Fibroblast of pulmonary artery (primary cell): ENCODE measurements around the gene LRRC27.

Experiments used
- DNase-seq: peaks from one replicate; pipeline ENCODE4 v3.0.0-alpha.2; 2010; ENCODE audit warnings: low read depth
- H3K4me3 ChIP-seq: replicated peaks from 2 replicates; pipeline ENCODE4 v1.5.1; 2011; ENCODE audit warnings: low read depth, mild to moderate bottlenecking, control low read depth, low read length, moderate library complexity
- TF ChIP-seq, protein P1 (sequence below): IDR thresholded peaks from 2 replicates; pipeline ENCODE4 v1.5.1; 2011; ENCODE audit warnings: mild to moderate bottlenecking, control low read depth, low read length, inconsistent platforms; ENCODE audit errors: missing control alignments

Gene LRRC27

DNA sequence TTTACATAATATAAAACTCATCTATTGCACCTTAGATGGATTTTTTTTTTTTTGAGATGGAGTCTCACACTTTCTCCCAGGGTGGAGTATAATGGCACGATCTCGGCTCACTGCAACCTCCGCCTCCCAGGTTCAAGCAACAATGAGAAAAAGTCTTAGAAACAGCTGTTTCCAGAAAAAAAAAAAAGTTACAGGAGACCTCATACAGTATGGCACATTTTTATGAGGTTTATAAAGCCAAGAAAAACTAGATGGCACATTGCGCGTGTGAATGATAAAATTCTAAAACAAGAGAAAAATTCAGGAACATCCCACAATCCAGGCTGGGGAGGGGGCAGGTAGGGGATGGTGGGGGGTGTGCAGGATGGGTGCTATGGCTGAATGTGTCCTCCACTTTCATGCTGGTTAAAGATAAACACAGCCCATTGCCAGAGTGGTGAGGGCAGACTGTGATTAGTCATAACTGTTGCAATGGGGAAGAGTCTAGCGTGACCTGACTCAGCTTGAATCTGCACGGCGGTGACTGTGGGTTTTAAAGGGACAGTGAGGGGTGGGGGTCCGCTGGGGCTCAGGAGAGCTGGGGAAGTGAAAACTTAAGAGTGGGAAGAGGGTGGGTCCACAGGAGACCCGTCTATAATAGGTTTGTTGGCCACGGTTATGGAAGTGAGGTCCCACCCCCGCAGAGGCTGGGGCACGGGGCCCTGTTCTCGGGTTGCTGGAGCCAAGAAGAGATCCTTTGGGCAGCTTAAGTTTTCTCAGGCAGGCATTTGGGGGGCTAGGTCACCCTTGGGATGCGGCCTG, 11.9 kb upstream of the LRRC27 start:
- no peak overlapping the region for H3K4me3 ChIP-seq
- DNase-seq, result peak; percentile 85
- TF ChIP-seq, protein P1, sequence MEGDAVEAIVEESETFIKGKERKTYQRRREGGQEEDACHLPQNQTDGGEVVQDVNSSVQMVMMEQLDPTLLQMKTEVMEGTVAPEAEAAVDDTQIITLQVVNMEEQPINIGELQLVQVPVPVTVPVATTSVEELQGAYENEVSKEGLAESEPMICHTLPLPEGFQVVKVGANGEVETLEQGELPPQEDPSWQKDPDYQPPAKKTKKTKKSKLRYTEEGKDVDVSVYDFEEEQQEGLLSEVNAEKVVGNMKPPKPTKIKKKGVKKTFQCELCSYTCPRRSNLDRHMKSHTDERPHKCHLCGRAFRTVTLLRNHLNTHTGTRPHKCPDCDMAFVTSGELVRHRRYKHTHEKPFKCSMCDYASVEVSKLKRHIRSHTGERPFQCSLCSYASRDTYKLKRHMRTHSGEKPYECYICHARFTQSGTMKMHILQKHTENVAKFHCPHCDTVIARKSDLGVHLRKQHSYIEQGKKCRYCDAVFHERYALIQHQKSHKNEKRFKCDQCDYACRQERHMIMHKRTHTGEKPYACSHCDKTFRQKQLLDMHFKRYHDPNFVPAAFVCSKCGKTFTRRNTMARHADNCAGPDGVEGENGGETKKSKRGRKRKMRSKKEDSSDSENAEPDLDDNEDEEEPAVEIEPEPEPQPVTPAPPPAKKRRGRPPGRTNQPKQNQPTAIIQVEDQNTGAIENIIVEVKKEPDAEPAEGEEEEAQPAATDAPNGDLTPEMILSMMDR, result no peak

DNA sequence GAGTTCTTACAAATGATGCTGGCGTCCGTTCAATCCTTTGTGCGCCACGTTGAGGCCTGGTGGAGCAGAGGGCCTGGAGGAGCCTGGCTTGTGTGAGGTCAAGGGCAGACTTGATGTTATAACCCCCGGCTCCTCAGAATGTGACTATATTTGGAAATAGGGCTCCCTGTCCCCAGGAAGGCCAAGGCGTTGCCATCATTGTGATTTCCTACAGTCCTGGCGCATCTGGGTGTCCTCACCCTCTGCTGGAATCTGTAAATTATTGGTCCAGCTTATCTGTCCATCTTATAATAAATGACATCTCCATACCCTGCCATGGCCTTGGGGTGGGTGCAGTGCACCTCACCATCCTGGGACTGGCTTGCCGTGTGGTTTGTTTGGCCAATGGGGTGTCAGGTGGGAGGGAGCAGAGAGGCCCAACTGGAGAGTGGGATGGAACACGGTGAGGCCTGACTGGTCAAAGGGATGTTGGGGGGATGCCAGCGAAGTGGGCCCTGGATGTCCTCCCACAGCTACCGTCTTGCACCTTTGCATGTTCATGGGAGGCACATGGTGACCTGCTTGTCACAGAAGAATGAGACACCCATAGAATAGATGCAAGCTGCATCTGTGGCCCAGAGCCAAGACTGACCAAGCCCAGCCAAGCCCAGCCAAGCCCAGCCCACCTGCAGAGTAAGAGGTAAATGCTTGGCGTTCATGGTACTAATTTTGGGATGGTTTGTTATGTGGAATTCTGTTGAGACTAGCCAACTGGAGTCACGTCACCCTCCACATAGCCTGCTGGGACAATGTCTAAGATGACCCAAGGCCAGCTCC, 11.1 kb upstream of the LRRC27 start:
- no peak for DNase-seq
- TF ChIP-seq, protein P1, result no peak
- no peak overlapping the region for H3K4me3 ChIP-seq

DNA sequence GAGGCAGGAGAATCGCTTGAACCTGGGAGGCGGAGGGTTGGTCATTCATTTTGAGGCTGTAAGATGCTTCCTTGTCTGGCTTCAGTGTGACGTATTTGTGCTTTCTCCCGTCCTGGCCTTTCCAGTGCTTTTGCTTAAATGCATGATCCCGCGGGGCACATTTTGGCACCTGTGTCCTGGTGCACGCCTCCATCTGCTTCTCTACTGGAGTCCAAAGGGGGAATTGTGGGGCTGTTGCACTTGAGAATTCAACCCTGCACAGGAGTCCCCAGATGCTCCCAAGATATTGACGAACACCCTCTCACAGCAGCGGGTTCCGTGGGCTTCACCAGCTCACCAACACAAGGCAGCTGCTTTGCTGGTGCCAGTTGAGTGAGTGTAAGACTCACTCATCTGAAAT, 10.3 kb upstream of the LRRC27 start:
- TF ChIP-seq, protein P1, result no peak
- DNase-seq, result no peak
- H3K4me3 ChIP-seq, result no peak overlapping the region

GRCh38 chr10:132322586-132323048, 9.4 kb upstream of the LRRC27 start:
- TF ChIP-seq, protein P1, result peak; percentile 37
- no peak overlapping the region for H3K4me3 ChIP-seq

GRCh38 chr10:132324186-132324585, 7.8 kb upstream of the LRRC27 start:
- H3K4me3 ChIP-seq, result no peak overlapping the region
- TF ChIP-seq, protein P1, result no peak

More at GRCh38 chr10:132322586-132323048, 9.4 kb upstream of the LRRC27 start:
- DNase-seq, result peak; percentile 68

GRCh38 chr10:132326344-132326889, 5.6 kb upstream of the LRRC27 start:
- no peak for DNase-seq
- H3K4me3 ChIP-seq, result no peak overlapping the region
- TF ChIP-seq, protein P1, result no peak

More at GRCh38 chr10:132324186-132324585, 7.8 kb upstream of the LRRC27 start:
- no peak for DNase-seq
